ENCODE data around the gene TIMM22.

- TF ChIP-seq POLR2A (IDR thresholded peaks at IDR 0.05) = no peak
- no peak for TF ChIP-seq CTCF (IDR thresholded peaks at IDR 0.05)
Observed at GRCh38 chr17:968812-969730, 27.9 kb upstream of the TIMM22 start.

All from thyroid gland (tissue), 4 donors.